ENCODE data around the gene TBC1D1. TPM values are rescaled to one million over a fixed set of nuclear protein-coding genes. Genes with fewer than 3 reads are reported as not detected.

Gene TBC1D1
- total RNA-seq, 4 donors from 2014 or later: 111 to 176 (median 142) TPM

GRCh38 chr4:38184404-38184803 is 293.5 kb downstream of the TBC1D1 start:
- ATAC-seq (no peak), DNase-seq (no peak)
- Histone ChIP-seq H3K27me3 (no peaks in the 10 kb centered on the region), H3K4me3 (no peak overlapping the region), H3K4me1 (no peaks in the 10 kb centered on the region), H3K36me3 (no peaks in the 10 kb centered on the region), H3K27ac (no peak overlapping the region), H3K9me3 (no peaks in the 10 kb centered on the region)
- TF ChIP-seq CTCF (IDR thresholded peaks at IDR 0.05 in 4 of 5, conservative IDR thresholded peaks at IDR 0.05 in 1 of 5) (no peak), POLR2A (IDR thresholded peaks at IDR 0.05) (no peak)
- in situ Hi-C loops (cut with MboI; ENCODE audit: low sequenced_read_pairs in 4 of 4): loop anchor here (5.0 to 10.0 kb wide), 5 partner anchors 130 to 548 kb away; no protein-coding TSS in a partner anchor
- intact Hi-C loops (cut with DNase I; ENCODE audit: low total_unique reads): no loop called here

GRCh38 chr4:38185406-38186144 is 294.7 kb downstream of the TBC1D1 start:
- Histone ChIP-seq H3K36me3 (no peaks in the 10 kb centered on the region), H3K9me3 (no peaks in the 10 kb centered on the region), H3K4me1 (peaks cover 7 to 9% of the 10 kb centered on the region in 2 donors), H3K27ac (no peak overlapping the region), H3K4me3 (no peak overlapping the region), H3K27me3 (no peaks in the 10 kb centered on the region)
- intact Hi-C loops (cut with DNase I; ENCODE audit: low total_unique reads) (no loop called here), in situ Hi-C loops (cut with MboI; ENCODE audit: low sequenced_read_pairs in 4 of 4) (loop anchor here in 2 of 4 donors (10.0 kb wide), 2 partner anchors 129 to 489 kb away; no protein-coding TSS in a partner anchor)
- no peak for DNase-seq
- TF ChIP-seq CTCF (IDR thresholded peaks at IDR 0.05 in 4 of 5, conservative IDR thresholded peaks at IDR 0.05 in 1 of 5) (no peak), POLR2A (IDR thresholded peaks at IDR 0.05) (no peak)
- ATAC-seq: no peak

- DNase-seq (no peak), ATAC-seq (no peak)
- Histone ChIP-seq H3K4me1 (peaks cover 15 to 16% of the 10 kb centered on the region in 2 donors), H3K27me3 (no peaks in the 10 kb centered on the region), H3K4me3 (no peak overlapping the region), H3K27ac (no peak overlapping the region), H3K36me3 (no peaks in the 10 kb centered on the region), H3K9me3 (no peaks in the 10 kb centered on the region)
- no peak for TF ChIP-seq CTCF (IDR thresholded peaks at IDR 0.05 in 4 of 5, conservative IDR thresholded peaks at IDR 0.05 in 1 of 5)
- no peak for TF ChIP-seq POLR2A (IDR thresholded peaks at IDR 0.05)
- in situ Hi-C loops (cut with MboI; ENCODE audit: low sequenced_read_pairs in 4 of 4): loop anchor here in 2 of 4 donors (10.0 kb wide), 2 partner anchors 127 to 487 kb away; no protein-coding TSS in a partner anchor
- intact Hi-C loops (cut with DNase I; ENCODE audit: low total_unique reads): no loop called here
These were observed 297.3 kb downstream of the TBC1D1 start for GRCh38 chr4:38188136-38188535.

- intact Hi-C loops (cut with DNase I; ENCODE audit: low total_unique reads) (no loop called here), in situ Hi-C loops (cut with MboI; ENCODE audit: low sequenced_read_pairs in 4 of 4) (loop anchor here in 2 of 4 donors (10.0 kb wide), 2 partner anchors 126 to 486 kb away; no protein-coding TSS in a partner anchor)
- Histone ChIP-seq H3K4me3 (no peak overlapping the region), H3K27me3 (no peaks in the 10 kb centered on the region), H3K4me1 (peaks cover 15 to 16% of the 10 kb centered on the region in 2 donors), H3K27ac (no peak overlapping the region), H3K36me3 (no peaks in the 10 kb centered on the region), H3K9me3 (no peaks in the 10 kb centered on the region)
- DNase-seq (no peak), ATAC-seq (no peak)
- TF ChIP-seq CTCF (IDR thresholded peaks at IDR 0.05 in 4 of 5, conservative IDR thresholded peaks at IDR 0.05 in 1 of 5) (no peak), POLR2A (IDR thresholded peaks at IDR 0.05) (no peak)
These were observed 297.8 kb downstream of the TBC1D1 start for GRCh38 chr4:38188631-38189101.

Other genes starting within 250 kb of the TBC1D1 start
- gene RELL1, start 204.7 kb upstream of the TBC1D1 start, total RNA-seq: 10 to 100 TPM; 13.7 to 36.3 (median 27.8) TPM
- 1 to 10 TPM in 3 of 4 donors, under 1 TPM in 1; 0.92 to 3.7 (median 2.1) TPM for gene PGM2, start 64.4 kb upstream of the TBC1D1 start, total RNA-seq
- gene PTTG2, start 69.3 kb downstream of the TBC1D1 start, total RNA-seq: 1 to 10 TPM in 1 of 4 donors, not detected in 3; 2.1 TPM